DND-41 (cell line): ENCODE results near the gene MGAM2.

Experiments used
- ATAC-seq: fragments of 200-7000 bp; cut with Tn5 transposase; 3 replicates; pipeline ENCODE4 v1.9.1; 2021; ENCODE audit warnings: low read depth; ENCODE audit not compliant: insufficient read depth
- DNase-seq: peaks from one replicate; pipeline ENCODE4 v3.0.0-alpha.2; 2020
- H2AFZ ChIP-seq: 2 replicates; pipeline ENCODE4 v1.6.0; 2012; ENCODE audit warnings: low read depth, low read length
- H3K27ac ChIP-seq: 2 replicates; pipeline ENCODE4 v1.5.1; 2012; ENCODE audit warnings: low read length, inconsistent platforms
- H3K27me3 ChIP-seq: fragments of 200-600 bp; sonication (generic); 2 replicates; pipeline ENCODE4 v1.6.0; 2012; ENCODE audit warnings: low read length, mild to moderate bottlenecking, inconsistent platforms; ENCODE audit not compliant: insufficient read depth, poor library complexity
- H3K36me3 ChIP-seq: 2 replicates; pipeline ENCODE4 v1.5.1; 2012; ENCODE audit warnings: low read length, inconsistent platforms; ENCODE audit not compliant: insufficient read depth
- H3K4me1 ChIP-seq: 2 replicates; pipeline ENCODE4 v1.5.1; 2012; ENCODE audit warnings: mild to moderate bottlenecking, low read length; ENCODE audit not compliant: insufficient read depth
- H3K4me2 ChIP-seq: 2 replicates; pipeline ENCODE4 v1.6.0; 2012; ENCODE audit warnings: mild to moderate bottlenecking, moderate library complexity, low read length, inconsistent platforms; ENCODE audit not compliant: insufficient read depth
- H3K4me3 ChIP-seq, 2 experiments: fragments of 200-600 bp in 1 of 2; shearing (Covaris generic) in 1 of 2; 2 replicates each; pipeline ENCODE4 v1.5.1; 2012 to 2016; ENCODE audit warnings: inconsistent platforms in 2 of 2, low read length in 2 of 2, mild to moderate bottlenecking in 2 of 2, low read depth in 1 of 2, moderate library complexity in 1 of 2
- H3K79me2 ChIP-seq: 2 replicates; pipeline ENCODE4 v1.6.0; 2012; ENCODE audit warnings: low read length, inconsistent platforms; ENCODE audit not compliant: insufficient read depth
- H3K9ac ChIP-seq: 2 replicates; pipeline ENCODE4 v1.6.0; 2012; ENCODE audit warnings: low read depth, mild to moderate bottlenecking, inconsistent platforms, low read length, moderate library complexity
- H3K9me3 ChIP-seq: 2 replicates; pipeline ENCODE4 v1.5.1; 2012; ENCODE audit warnings: low read length, moderate library complexity, mild to moderate bottlenecking, inconsistent platforms; ENCODE audit not compliant: insufficient read depth, severe bottlenecking
- H4K20me1 ChIP-seq: 2 replicates; pipeline ENCODE4 v1.6.0; 2012; ENCODE audit warnings: low read length; ENCODE audit not compliant: insufficient read depth
- CTCF ChIP-seq: IDR thresholded peaks from 2 replicates; pipeline ENCODE4 v1.5.1; 2012; ENCODE audit warnings: borderline replicate concordance, low read length, moderate library complexity, mild to moderate bottlenecking; ENCODE audit not compliant: poor library complexity, severe bottlenecking; ENCODE audit errors: extremely low read depth
- EZH2 ChIP-seq: IDR thresholded peaks from 3 replicates; pipeline ENCODE4 v1.6.1; 2012; ENCODE audit warnings: borderline replicate concordance, low read depth, mild to moderate bottlenecking, moderate library complexity, low read length, inconsistent platforms; ENCODE audit not compliant: severe bottlenecking

MGAM2 gene

GRCh38 chr7:142104550-142105527 is 6.7 kb upstream of the MGAM2 start:
- Histone ChIP-seq H3K36me3 (no peaks in the 10 kb centered on the region), H3K27ac (no peak overlapping the region), H3K27me3 (no peaks in the 10 kb centered on the region), H3K4me1 (no peaks in the 10 kb centered on the region), H3K79me2 (no peaks in the 10 kb centered on the region), H3K4me3 (no peak overlapping the region), H3K4me2 (no peak overlapping the region), H3K9ac (no peak overlapping the region), H4K20me1 (no peaks in the 10 kb centered on the region), H2AFZ (no peak overlapping the region), H3K9me3 (no peaks in the 10 kb centered on the region)
- no peak for TF ChIP-seq EZH2
- no peak for TF ChIP-seq CTCF
- no peak for DNase-seq
- ATAC-seq, result no peak

- no peak overlapping the region for H3K4me3 ChIP-seq
- H3K9ac ChIP-seq, result no peak overlapping the region
- H3K9me3 ChIP-seq, result no peaks in the 10 kb centered on the region
- no peak for ATAC-seq
- H2AFZ ChIP-seq, result no peak overlapping the region
- no peaks in the 10 kb centered on the region for H4K20me1 ChIP-seq
- no peak for TF ChIP-seq CTCF
- no peak for TF ChIP-seq EZH2
- no peak for DNase-seq
- H3K36me3 ChIP-seq, result no peaks in the 10 kb centered on the region
- no peak overlapping the region for H3K4me2 ChIP-seq
- no peaks in the 10 kb centered on the region for H3K4me1 ChIP-seq
- H3K27ac ChIP-seq, result no peak overlapping the region
- no peaks in the 10 kb centered on the region for H3K79me2 ChIP-seq
- peaks cover 7% of the 10 kb centered on the region for H3K27me3 ChIP-seq
These were observed 2.6 kb upstream of the MGAM2 start for GRCh38 chr7:142108728-142109505.

- H3K27ac ChIP-seq, result no peak overlapping the region
These were observed 1.4 kb upstream of the MGAM2 start for GRCh38 chr7:142110098-142110497.

More at GRCh38 chr7:142110098-142110497, 1.4 kb upstream of the MGAM2 start:
- H3K9ac ChIP-seq, result no peak overlapping the region
- no peaks in the 10 kb centered on the region for H3K9me3 ChIP-seq
- H3K4me1 ChIP-seq, result no peaks in the 10 kb centered on the region
- no peak overlapping the region for H3K4me3 ChIP-seq
- no peaks in the 10 kb centered on the region for H4K20me1 ChIP-seq
- no peaks in the 10 kb centered on the region for H3K36me3 ChIP-seq
- no peak overlapping the region for H3K4me2 ChIP-seq
- no peak for ATAC-seq
- TF ChIP-seq CTCF, result no peak
- no peak for TF ChIP-seq EZH2
- H2AFZ ChIP-seq, result no peak overlapping the region
- H3K27me3 ChIP-seq, result peaks cover 7% of the 10 kb centered on the region
- no peaks in the 10 kb centered on the region for H3K79me2 ChIP-seq
- DNase-seq, result no peak
